ENCODE results near the gene TTC21A.

The TTC21A gene

DNA sequence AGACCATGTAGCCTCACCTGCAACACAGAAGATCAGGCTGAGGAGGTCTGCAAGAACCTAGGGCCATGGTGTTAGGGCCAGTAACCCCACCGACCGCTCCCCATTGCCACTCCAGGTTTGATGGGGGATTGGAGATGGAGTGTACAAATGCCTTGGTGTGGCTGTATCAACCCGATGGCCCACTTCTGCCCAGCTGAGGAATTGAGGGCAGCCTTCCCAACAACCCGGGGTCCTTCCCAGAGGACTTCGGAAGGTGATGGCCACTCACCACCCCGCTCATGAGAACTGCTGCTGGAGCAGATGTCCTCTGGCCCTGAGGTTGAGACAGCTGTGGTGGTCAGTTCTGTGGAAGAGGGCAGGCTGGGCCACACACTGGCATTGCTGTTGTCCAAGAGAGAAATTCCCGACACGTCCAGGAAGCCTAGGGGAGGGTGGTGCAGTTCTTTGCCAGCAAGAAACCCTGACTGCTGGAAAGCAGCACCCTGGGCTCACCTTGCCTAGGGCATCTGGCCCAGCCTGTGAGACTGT lies 8.9 kb upstream of the TTC21A start:
- no peak for DNase-seq

GRCh38 chr3:39099242-39099641 lies 8.2 kb upstream of the TTC21A start:
- no peak for DNase-seq

DNA sequence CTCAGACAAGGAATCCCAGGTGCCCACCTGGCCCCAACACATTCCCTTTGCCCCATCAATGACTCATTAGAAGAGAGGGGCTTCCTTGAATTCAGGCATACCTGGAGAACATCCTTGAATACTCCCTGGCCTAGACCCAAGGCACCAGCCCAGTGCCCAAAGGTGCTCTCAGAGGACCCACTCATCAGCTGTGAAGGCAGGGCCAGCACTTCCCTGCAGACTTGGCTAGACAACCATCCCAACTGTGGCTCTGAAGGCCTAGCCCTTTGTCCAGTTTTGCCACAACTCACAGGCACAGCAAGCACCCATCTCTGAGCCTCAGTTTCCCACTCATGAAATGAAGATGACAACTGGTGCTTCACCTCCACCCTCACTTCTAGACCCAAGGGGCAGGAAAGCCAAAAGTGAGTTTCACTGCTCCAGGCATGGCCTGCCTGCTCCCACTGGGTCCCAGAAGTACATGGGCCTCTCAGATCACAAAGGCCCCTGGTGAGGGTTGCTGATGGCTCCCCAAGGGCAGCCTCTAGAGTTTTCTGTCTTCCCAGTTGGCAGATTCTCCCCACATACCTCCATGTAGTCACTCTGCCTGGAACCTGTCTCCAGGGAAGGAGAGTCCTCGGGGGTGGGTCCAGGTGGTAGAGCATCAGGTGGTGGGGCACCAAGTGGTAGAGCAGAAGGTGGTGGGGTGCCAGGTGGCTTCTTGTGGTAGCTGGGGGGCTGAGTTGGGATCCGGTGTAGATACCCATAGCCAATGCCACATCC lies 7.6 kb upstream of the TTC21A start:
- no peak for DNase-seq

GRCh38 chr3:39100500-39100886 lies 7.0 kb upstream of the TTC21A start:
- DNase-seq: no peak

DNA sequence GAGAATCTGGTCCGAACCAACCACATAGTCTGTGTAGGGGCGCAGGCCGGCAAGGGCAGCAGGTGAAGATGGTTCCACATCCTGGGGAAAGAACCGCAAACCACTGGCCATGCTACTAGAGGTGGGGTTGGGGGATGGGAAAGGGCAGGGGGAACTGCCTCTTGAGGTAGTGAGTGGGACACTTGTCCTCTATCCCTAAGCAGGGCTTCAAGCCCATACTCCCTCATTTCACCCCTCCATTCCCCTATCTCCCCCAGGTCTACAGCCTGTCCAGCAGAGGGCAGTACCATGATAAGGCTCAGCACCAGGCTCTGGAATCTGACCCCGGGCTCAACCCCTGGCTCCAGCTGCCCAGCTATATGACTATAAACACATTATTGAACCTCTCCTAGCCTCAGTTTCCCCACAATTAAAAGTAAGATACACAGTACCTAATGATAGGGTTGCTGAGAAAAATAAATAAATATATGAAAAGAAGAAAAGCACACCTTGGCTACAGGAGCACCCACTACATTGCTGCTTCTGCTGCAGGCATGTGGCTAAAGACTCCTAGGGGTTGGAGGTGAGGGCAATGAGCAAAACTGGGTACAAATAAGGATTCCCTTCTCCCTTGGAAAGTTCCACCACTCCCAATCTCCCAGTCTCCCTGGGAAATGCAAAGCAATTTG lies 6.3 kb upstream of the TTC21A start:
- peak; percentile 68 for DNase-seq

GRCh38 chr3:39102504-39103323 lies 4.8 kb upstream of the TTC21A start:
- no peak for DNase-seq

- no peak for DNase-seq
These were observed 4.2 kb upstream of the TTC21A start for GRCh38 chr3:39103324-39103693.

DNA sequence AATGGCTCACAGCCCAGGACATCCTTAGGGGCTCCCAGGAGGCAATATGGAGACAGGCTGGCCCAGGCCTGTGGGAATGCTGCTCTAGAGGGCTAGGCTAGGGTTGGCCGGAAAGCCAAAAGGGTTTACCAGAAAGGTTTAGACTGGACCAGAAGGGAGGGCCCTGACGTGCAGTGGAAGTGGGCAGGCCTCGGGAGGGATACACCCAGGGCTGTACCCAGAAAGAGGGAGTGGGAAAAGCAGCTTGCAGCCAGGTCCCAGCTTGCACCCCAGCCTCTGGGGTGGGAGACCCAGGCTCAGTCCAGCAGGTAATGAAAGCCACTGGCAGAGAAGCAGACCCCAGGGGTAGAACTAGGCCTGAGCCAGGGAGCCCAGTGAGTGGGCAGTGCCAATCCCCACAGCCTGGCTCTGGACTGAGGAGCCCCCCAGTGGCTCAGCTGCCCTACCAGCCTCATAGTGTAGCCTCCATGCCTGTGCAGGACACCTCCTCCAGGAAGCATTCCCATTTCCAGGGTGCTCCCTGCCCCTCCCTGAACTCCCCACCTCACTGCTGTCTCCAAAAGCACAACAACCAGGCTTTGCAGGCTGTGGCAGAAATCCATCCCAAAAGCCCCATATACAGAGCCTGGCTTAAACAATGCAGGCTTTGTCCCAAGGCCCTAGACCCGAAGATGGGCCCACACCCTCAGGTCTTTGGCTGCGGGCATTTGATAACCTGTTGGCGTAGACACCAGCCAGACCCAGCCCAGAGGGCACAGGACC lies 3.5 kb upstream of the TTC21A start:
- DNase-seq: no peak

- peak; percentile 66 for DNase-seq
These were observed 2.4 kb upstream of the TTC21A start for GRCh38 chr3:39104961-39105686.

GRCh38 chr3:39105687-39106063 lies 1.8 kb upstream of the TTC21A start:
- DNase-seq: no peak

DNA sequence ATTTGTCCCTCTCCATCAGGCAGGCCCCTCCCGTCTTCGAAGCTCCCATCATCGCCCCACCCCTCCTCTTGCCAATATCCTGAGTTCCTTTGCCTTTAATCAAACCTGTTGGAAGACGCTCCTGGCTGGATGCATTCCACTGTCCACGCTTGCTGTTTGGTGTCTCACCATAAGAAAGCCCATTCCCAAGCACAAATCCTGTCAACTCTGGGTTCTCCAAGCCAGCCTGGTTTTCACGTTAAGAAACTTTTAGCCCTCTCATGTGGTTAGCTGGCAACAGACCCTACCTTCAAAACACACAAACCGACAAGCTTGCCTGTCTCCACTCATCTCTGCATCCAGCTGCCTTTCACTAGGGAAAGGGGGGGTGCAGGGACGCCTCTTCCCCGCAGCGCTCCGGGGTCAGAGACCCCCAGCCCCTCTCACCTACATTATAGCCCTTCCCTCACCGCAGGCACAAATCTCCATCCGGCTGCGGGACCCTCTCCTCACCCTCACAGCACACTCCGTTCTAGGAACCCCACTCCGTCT lies 1.1 kb upstream of the TTC21A start:
- no peak for DNase-seq

GRCh38 chr3:39106851-39107387 lies 561 bp upstream of the TTC21A start:
- peak; percentile 25 for DNase-seq

- DNase-seq: peak; percentile 31
These were observed 775 bp downstream of the TTC21A start for GRCh38 chr3:39108200-39108710.

DNA sequence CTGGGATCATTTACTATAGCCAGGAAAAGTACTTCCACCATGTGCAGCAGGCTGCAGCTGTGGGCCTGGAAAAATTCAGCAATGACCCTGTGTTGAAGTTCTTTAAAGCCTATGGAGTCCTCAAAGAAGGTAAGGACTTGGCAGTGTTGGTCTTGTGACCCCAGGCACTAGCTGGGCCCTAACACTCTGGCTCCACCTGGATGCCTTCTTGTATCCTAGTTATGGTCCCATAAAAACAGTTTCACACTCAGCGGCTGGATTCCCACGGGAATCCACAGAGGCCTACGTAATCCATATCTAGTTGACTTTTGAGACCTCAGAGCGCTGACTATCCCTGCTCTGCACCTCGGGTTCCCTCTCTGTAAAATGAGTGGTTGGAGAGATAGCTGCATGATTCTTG lies 1.6 kb downstream of the TTC21A start:
- DNase-seq: no peak

- DNase-seq: no peak
These were observed 2.7 kb downstream of the TTC21A start for GRCh38 chr3:39110041-39110639.

DNA sequence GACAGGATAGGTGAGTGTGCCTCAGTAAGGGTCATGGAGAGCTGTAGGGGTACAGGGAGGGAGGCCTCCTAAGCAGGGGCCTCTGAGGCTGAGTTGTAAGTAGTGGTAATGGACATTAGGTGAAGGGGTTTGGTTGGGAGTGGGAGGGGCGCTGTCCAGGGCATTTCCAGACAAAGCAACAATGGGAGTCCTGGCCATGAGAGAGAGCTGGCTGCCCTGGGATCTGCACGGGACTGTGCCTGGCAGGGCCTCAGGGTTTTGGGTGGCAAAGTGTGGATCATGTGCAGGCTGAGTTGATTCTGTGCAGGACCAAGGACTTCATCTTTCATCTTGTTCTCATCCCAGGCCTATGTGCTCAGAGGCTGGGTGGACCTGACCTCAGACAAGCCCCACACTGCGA lies 4.6 kb downstream of the TTC21A start:
- DNase-seq: no peak

DNA sequence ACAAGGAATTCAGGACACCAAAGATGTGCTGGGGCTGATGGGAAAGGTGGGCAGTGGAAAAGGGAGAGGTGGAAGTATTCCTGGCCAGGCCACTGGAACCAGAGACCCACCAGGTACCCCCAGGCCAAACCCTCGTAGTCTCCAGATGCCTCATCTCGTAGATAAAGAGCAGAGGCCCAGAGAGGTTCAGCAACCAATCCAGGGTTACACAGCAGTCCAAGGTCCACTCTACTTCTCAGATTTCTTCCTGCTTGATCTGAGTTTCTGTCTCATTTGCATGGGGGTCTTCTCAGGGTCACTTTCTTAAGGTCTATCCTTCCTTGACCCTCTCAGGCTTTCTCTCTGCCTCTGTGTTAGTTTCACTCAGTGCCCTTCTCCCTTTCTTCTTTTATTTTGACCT lies 5.1 kb downstream of the TTC21A start:
- DNase-seq: no peak

GRCh38 chr3:39113291-39113690 lies 5.8 kb downstream of the TTC21A start:
- DNase-seq: no peak

GRCh38 chr3:39114456-39114855 lies 7.0 kb downstream of the TTC21A start:
- DNase-seq: no peak

DNA sequence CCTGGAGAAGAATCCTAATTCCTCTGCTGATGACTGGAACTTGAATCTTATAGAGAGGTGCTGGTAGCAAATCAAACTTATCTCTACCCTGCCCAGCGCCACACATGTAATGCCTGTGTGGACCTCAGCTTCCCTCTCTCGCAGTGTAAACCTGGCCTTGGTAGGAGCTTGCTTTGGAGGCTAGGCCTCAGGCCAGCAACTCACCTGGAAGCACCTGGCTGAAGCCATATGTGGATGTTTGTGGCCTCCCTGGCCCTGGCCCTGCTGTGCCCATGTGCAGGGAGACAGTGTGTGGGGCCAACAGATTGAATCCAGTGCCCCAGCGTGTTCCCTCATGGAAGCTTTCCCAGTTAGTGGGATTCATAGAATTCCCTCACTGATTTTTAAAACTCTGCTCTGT lies 8.4 kb downstream of the TTC21A start:
- DNase-seq: no peak

- DNase-seq: no peak
These were observed 10.6 kb downstream of the TTC21A start for GRCh38 chr3:39118079-39118478.

Data from CD4-positive, alpha-beta T cell treated with Interleukin-6 for 4 hours (primary cell).